ENCODE measurements around the gene SNAP91.

Gene SNAP91

GRCh38 chr6:83536647-83537589 lies 172.0 kb downstream of the SNAP91 start:
- no peak for DNase-seq

GRCh38 chr6:83536034-83536646 lies 172.8 kb downstream of the SNAP91 start:
- DNase-seq, result peak; percentile 53

GRCh38 chr6:83518816-83519480 lies 190.0 kb downstream of the SNAP91 start:
- DNase-seq, result peak; percentile 34

GRCh38 chr6:83517500-83517899 lies 191.4 kb downstream of the SNAP91 start:
- DNase-seq, result no peak

GRCh38 chr6:83514866-83515466 lies 193.9 kb downstream of the SNAP91 start:
- peak; percentile 62 for DNase-seq

- no peak for DNase-seq
These were observed 194.4 kb downstream of the SNAP91 start for GRCh38 chr6:83514466-83514865.

- DNase-seq, result peak; percentile 58
These were observed 196.8 kb downstream of the SNAP91 start, which contains the start of gene PRSS35 for GRCh38 chr6:83511901-83512681. TSS of gene PRSS35 (plus strand) at chr6:83512534. CDS start at chr6:83523442, 10,908 bp downstream.

- no peak for DNase-seq
These were observed 197.6 kb downstream of the SNAP91 start for GRCh38 chr6:83511266-83511665.

- DNase-seq, result no peak
These were observed 198.1 kb downstream of the SNAP91 start for GRCh38 chr6:83510791-83511190.

- DNase-seq, result peak; percentile 14
These were observed 199.5 kb downstream of the SNAP91 start for GRCh38 chr6:83509441-83509840.

- no peak for DNase-seq
These were observed 203.5 kb downstream of the SNAP91 start for GRCh38 chr6:83505356-83505755.
